GM19463 (cell line): ENCODE measurements around the gene MGRN1.

Source experiments
- ATAC-seq: cut with Tn5 transposase; IDR thresholded peaks from one replicate; pipeline ENCODE4 v1.9.1; 2021; ENCODE audit warnings: mild to moderate bottlenecking, moderate library complexity; ENCODE audit not compliant: unreplicated experiment

MGRN1 gene

GRCh38 chr16:4618645-4619418, 5.8 kb upstream of the MGRN1 start:
- ATAC-seq: no peak

- ATAC-seq: no peak
Measured at GRCh38 chr16:4623593-4623992, 1.0 kb upstream of the MGRN1 start.

- ATAC-seq: peak; percentile 51
Measured at GRCh38 chr16:4624827-4625559, 367 bp downstream of the MGRN1 start.

GRCh38 chr16:4625560-4626159, 1.0 kb downstream of the MGRN1 start:
- no peak for ATAC-seq

- ATAC-seq: no peak
Measured at GRCh38 chr16:4626396-4626795, 1.8 kb downstream of the MGRN1 start.

GRCh38 chr16:4628283-4628682, 3.7 kb downstream of the MGRN1 start:
- no peak for ATAC-seq

- no peak for ATAC-seq
Measured at GRCh38 chr16:4631444-4631843, 6.8 kb downstream of the MGRN1 start.

GRCh38 chr16:4633910-4634635, 9.4 kb downstream of the MGRN1 start:
- no peak for ATAC-seq

- ATAC-seq: no peak
Measured at GRCh38 chr16:4634768-4635167, 10.1 kb downstream of the MGRN1 start.

GRCh38 chr16:4636196-4636595, 11.6 kb downstream of the MGRN1 start:
- no peak for ATAC-seq

- ATAC-seq: no peak
Measured at GRCh38 chr16:4637501-4638166, 13.0 kb downstream of the MGRN1 start.

GRCh38 chr16:4639899-4640509, 15.4 kb downstream of the MGRN1 start:
- ATAC-seq: no peak

GRCh38 chr16:4640572-4641305, 16.1 kb downstream of the MGRN1 start:
- no peak for ATAC-seq

GRCh38 chr16:4641306-4641687, 16.7 kb downstream of the MGRN1 start:
- no peak for ATAC-seq

- no peak for ATAC-seq
Measured at GRCh38 chr16:4641895-4642294, 17.3 kb downstream of the MGRN1 start.

- no peak for ATAC-seq
Measured at GRCh38 chr16:4646773-4647643, 22.4 kb downstream of the MGRN1 start.

- no peak for ATAC-seq
Measured at GRCh38 chr16:4647644-4647980, 23.0 kb downstream of the MGRN1 start.

GRCh38 chr16:4648917-4649316, 24.3 kb downstream of the MGRN1 start:
- no peak for ATAC-seq
